ENCODE data around the gene SMG9. TPM values are rescaled to one million over a fixed set of nuclear protein-coding genes. Genes with fewer than 3 reads are reported as not detected.

SMG9 gene
- total and polyA plus RNA-seq, 2 of the 13 experiments (the other 11 are each of a cell fraction or from before 2014, with no cell fraction given): 16.1 to 18.7 TPM

- H2AFZ ChIP-seq (ENCODE audit: low read length): no peak overlapping the region
- in situ Hi-C loops (cut with HindIII; ENCODE audit: extremely low pct_ligation_motif_present, low pct_unique_long_range_greater_than_20kb): loop anchor here (5.0 kb wide), 1 partner anchor 33 kb away; the partner anchor contains the start of gene KCNN4
- no peak overlapping the region for H3K27ac ChIP-seq (ENCODE audit: extremely low read length, insufficient read depth, low read length)
- H3K9ac ChIP-seq (ENCODE audit: insufficient read depth, low read depth, low read length): no peak overlapping the region
- FAIRE-seq (no peak), ATAC-seq (no peak), DNase-seq (ENCODE audit: low spot score) (no peak)
- ChIA-PET POLR2A (no interaction called here), CTCF (ENCODE audit: low intra/inter-chr PET ratio, low total read pairs) (no interaction called here)
- intact Hi-C loops (cut with micrococcal nuclease; ENCODE audit: unreplicated experiment): no loop called here
- H3K36me3 ChIP-seq (replicated peaks in 1 of 2; ENCODE audit: control insufficient read depth in 1 of 2, insufficient read depth in 2 of 2, low read length in 2 of 2): peaks cover 24 to 64% of the 10 kb centered on the region in 2 experiments
- H3K9me3 ChIP-seq (ENCODE audit: low read length): no peaks in the 10 kb centered on the region
- 94% methylated on average over 7 of the region's 7 CpGs for WGBS (ENCODE audit: low lambda C conversion rate)
- H3K4me2 ChIP-seq (ENCODE audit: low read depth, low read length): no peak overlapping the region
- H3K4me3 ChIP-seq (replicated peaks in 1 of 3; ENCODE audit: insufficient read depth in 1 of 3, low read depth in 2 of 3, low read length in 3 of 3): no peak overlapping the region
- H3K79me2 ChIP-seq (ENCODE audit: insufficient read depth, low read length): peaks cover 15% of the 10 kb centered on the region
- peak; percentile 69 for TF ChIP-seq MAFF (IDR thresholded peaks at IDR 0.05; ENCODE audit: low read depth, low read length)
- TF ChIP-seq FOXC1 (CRISPR knock-in tag; IDR thresholded peaks at IDR 0.05; ENCODE audit: borderline replicate concordance): no peak
- no peak for TF ChIP-seq CEBPB (IDR thresholded peaks at IDR 0.05; ENCODE audit: borderline replicate concordance, low read depth, low read length)
- peak; percentile 67 to 81 for TF ChIP-seq MAFK (conservative IDR thresholded peaks at IDR 0.05 in 1 of 2, IDR thresholded peaks at IDR 0.05 in 1 of 2; ENCODE audit: low read length in 2 of 2)
- H3K27me3 ChIP-seq (ENCODE audit: control insufficient read depth in 1 of 2, insufficient read depth in 2 of 2, low read length in 2 of 2): no peaks in the 10 kb centered on the region
- no peaks in the 10 kb centered on the region for H4K20me1 ChIP-seq (ENCODE audit: insufficient read depth, low read length)
- H3K4me1 ChIP-seq (ENCODE audit: insufficient read depth, low read length): peaks cover 18% of the 10 kb centered on the region
- no TSS peak for BruUV-seq (replicated peaks)
Measured at GRCh38 chr19:43749152-43749551, 5.6 kb downstream of the SMG9 start.

DNA sequence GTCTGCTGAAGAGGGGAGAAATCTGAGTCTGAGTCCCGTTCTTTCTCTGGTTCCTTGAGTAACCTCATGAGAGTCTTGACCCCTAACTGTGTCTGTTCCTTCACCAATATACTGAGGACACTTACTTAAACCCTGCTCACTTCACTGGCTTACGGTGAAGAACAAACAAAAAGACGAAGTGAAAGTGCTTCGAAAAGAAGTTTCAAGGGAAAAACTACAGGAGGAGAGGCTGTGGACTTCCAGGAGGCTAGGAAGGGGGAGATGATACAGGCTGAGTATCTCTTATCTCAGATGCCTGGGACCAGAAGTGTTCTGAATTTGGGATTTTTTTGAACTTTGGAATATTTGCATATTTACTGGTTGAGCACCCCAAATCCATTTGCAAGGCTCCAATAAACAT, 6.1 kb downstream of the SMG9 start:
- DNase-seq (ENCODE audit: low spot score) (no peak), ATAC-seq (no peak), FAIRE-seq (no peak)
- Histone ChIP-seq H3K79me2 (ENCODE audit: insufficient read depth, low read length) (peaks cover 10% of the 10 kb centered on the region), H3K9me3 (ENCODE audit: low read length) (no peaks in the 10 kb centered on the region), H3K4me3 (replicated peaks in 1 of 3; ENCODE audit: insufficient read depth in 1 of 3, low read depth in 2 of 3, low read length in 3 of 3) (no peak overlapping the region), H3K4me1 (ENCODE audit: insufficient read depth, low read length) (peaks cover 15% of the 10 kb centered on the region), H3K27me3 (ENCODE audit: control insufficient read depth in 1 of 2, insufficient read depth in 2 of 2, low read length in 2 of 2) (no peaks in the 10 kb centered on the region), H4K20me1 (ENCODE audit: insufficient read depth, low read length) (no peaks in the 10 kb centered on the region), H3K27ac (ENCODE audit: extremely low read length, insufficient read depth, low read length) (no peak overlapping the region), H2AFZ (ENCODE audit: low read length) (no peak overlapping the region), H3K9ac (ENCODE audit: insufficient read depth, low read depth, low read length) (no peak overlapping the region), H3K4me2 (ENCODE audit: low read depth, low read length) (no peak overlapping the region), H3K36me3 (replicated peaks in 1 of 2; ENCODE audit: control insufficient read depth in 1 of 2, insufficient read depth in 2 of 2, low read length in 2 of 2) (peaks cover 24 to 69% of the 10 kb centered on the region in 2 experiments)
- intact Hi-C loops (cut with micrococcal nuclease; ENCODE audit: unreplicated experiment): no loop called here
- TF ChIP-seq, protein P1, sequence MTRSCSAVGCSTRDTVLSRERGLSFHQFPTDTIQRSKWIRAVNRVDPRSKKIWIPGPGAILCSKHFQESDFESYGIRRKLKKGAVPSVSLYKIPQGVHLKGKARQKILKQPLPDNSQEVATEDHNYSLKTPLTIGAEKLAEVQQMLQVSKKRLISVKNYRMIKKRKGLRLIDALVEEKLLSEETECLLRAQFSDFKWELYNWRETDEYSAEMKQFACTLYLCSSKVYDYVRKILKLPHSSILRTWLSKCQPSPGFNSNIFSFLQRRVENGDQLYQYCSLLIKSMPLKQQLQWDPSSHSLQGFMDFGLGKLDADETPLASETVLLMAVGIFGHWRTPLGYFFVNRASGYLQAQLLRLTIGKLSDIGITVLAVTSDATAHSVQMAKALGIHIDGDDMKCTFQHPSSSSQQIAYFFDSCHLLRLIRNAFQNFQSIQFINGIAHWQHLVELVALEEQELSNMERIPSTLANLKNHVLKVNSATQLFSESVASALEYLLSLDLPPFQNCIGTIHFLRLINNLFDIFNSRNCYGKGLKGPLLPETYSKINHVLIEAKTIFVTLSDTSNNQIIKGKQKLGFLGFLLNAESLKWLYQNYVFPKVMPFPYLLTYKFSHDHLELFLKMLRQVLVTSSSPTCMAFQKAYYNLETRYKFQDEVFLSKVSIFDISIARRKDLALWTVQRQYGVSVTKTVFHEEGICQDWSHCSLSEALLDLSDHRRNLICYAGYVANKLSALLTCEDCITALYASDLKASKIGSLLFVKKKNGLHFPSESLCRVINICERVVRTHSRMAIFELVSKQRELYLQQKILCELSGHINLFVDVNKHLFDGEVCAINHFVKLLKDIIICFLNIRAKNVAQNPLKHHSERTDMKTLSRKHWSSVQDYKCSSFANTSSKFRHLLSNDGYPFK (CRISPR knock-in tag; IDR thresholded peaks at IDR 0.05; ENCODE audit: borderline replicate concordance): no peak
- TF ChIP-seq, protein P2, sequence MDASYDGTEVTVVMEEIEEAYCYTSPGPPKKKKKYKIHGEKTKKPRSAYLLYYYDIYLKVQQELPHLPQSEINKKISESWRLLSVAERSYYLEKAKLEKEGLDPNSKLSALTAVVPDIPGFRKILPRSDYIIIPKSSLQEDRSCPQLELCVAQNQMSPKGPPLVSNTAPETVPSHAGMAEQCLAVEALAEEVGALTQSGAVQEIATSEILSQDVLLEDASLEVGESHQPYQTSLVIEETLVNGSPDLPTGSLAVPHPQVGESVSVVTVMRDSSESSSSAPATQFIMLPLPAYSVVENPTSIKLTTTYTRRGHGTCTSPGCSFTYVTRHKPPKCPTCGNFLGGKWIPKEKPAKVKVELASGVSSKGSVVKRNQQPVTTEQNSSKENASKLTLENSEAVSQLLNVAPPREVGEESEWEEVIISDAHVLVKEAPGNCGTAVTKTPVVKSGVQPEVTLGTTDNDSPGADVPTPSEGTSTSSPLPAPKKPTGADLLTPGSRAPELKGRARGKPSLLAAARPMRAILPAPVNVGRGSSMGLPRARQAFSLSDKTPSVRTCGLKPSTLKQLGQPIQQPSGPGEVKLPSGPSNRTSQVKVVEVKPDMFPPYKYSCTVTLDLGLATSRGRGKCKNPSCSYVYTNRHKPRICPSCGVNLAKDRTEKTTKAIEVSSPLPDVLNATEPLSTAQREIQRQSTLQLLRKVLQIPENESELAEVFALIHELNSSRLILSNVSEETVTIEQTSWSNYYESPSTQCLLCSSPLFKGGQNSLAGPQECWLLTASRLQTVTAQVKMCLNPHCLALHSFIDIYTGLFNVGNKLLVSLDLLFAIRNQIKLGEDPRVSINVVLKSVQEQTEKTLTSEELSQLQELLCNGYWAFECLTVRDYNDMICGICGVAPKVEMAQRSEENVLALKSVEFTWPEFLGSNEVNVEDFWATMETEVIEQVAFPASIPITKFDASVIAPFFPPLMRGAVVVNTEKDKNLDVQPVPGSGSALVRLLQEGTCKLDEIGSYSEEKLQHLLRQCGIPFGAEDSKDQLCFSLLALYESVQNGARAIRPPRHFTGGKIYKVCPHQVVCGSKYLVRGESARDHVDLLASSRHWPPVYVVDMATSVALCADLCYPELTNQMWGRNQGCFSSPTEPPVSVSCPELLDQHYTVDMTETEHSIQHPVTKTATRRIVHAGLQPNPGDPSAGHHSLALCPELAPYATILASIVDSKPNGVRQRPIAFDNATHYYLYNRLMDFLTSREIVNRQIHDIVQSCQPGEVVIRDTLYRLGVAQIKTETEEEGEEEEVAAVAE (CRISPR knock-in tag; IDR thresholded peaks at IDR 0.05; ENCODE audit: borderline replicate concordance): no peak
- TF ChIP-seq NR2F6 (IDR thresholded peaks at IDR 0.05) (no peak), NR2F6 (CRISPR knock-in tag; IDR thresholded peaks at IDR 0.05) (no peak)
- POLR2A ChIA-PET: no interaction called here
- in situ Hi-C loops (cut with HindIII; ENCODE audit: extremely low pct_ligation_motif_present, low pct_unique_long_range_greater_than_20kb): loop anchor here (5.0 kb wide), 1 partner anchor 34 kb away; the partner anchor contains the start of gene KCNN4
- WGBS (ENCODE audit: low lambda C conversion rate): 98% methylated on average over 4 of the region's 4 CpGs
- BruUV-seq (replicated peaks): no TSS peak
- CTCF ChIA-PET (ENCODE audit: low intra/inter-chr PET ratio, low total read pairs): no interaction called here

Measured in HepG2 (cell line).